ENCODE results near the gene FOXC1. TPM values are rescaled to one million over a fixed set of nuclear protein-coding genes. Genes with fewer than 3 reads are reported as not detected.

The FOXC1 gene
- polyA plus RNA-seq, 1 of the 3 experiments (the other 2 are of a cell fraction), result 4.3 TPM

DNA sequence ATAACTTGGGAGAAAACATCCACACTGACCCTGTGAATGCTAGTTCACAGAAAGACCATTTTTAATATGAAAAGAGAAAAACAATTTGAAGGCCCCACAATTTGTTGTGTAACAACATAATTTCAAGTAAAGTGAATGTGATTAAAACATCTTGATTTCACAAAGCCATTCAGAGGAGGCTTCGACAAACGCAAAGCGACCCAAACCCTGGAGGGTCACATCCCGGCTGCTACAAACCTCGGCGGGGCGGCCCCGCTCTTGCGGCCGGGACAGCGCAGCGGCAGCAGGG, 14.0 kb downstream of the FOXC1 start (continued):
- TF ChIP-seq, protein P1, sequence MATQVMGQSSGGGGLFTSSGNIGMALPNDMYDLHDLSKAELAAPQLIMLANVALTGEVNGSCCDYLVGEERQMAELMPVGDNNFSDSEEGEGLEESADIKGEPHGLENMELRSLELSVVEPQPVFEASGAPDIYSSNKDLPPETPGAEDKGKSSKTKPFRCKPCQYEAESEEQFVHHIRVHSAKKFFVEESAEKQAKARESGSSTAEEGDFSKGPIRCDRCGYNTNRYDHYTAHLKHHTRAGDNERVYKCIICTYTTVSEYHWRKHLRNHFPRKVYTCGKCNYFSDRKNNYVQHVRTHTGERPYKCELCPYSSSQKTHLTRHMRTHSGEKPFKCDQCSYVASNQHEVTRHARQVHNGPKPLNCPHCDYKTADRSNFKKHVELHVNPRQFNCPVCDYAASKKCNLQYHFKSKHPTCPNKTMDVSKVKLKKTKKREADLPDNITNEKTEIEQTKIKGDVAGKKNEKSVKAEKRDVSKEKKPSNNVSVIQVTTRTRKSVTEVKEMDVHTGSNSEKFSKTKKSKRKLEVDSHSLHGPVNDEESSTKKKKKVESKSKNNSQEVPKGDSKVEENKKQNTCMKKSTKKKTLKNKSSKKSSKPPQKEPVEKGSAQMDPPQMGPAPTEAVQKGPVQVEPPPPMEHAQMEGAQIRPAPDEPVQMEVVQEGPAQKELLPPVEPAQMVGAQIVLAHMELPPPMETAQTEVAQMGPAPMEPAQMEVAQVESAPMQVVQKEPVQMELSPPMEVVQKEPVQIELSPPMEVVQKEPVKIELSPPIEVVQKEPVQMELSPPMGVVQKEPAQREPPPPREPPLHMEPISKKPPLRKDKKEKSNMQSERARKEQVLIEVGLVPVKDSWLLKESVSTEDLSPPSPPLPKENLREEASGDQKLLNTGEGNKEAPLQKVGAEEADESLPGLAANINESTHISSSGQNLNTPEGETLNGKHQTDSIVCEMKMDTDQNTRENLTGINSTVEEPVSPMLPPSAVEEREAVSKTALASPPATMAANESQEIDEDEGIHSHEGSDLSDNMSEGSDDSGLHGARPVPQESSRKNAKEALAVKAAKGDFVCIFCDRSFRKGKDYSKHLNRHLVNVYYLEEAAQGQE (IDR thresholded peaks at IDR 0.05; ENCODE audit: low read depth, low read length), result no peak
- TF ChIP-seq GATA2 (CRISPR knock-in tag; IDR thresholded peaks at IDR 0.05), result no peak

GRCh38 chr6:1624058-1624850, 14.5 kb downstream of the FOXC1 start:
- Histone ChIP-seq H3K9ac (no peak overlapping the region), H3K9me3 (no peaks in the 10 kb centered on the region), H3K9me2 (no peaks in the 10 kb centered on the region), H3K4me3 (ENCODE audit: low read depth in 2 of 2, low read length in 1 of 2) (peak overlapping the region in 1 of 2 experiments; percentile 3; a peak in 1 of 4 replicates), H3K4me1 (ENCODE audit: control insufficient read depth in 1 of 2, insufficient read depth in 2 of 2, low read depth in 1 of 2, low read length in 1 of 2) (peaks cover 0 to 25% of the 10 kb centered on the region in 2 experiments; a peak in 2 of 4 replicates), H3K4me2 (peak overlapping the region; percentile 24; the same call in 1 of the 2 replicates), H3K79me2 (ENCODE audit: insufficient read depth) (no peaks in the 10 kb centered on the region), H3K27ac (ENCODE audit: low read depth in 2 of 2, low read length in 1 of 2) (no peak overlapping the region), H3K36me3 (replicated peaks in 1 of 2; ENCODE audit: control insufficient read depth in 1 of 2, insufficient read depth in 2 of 2, low read length in 1 of 2) (peaks cover 0 to 6% of the 10 kb centered on the region in 2 experiments), H4K20me1 (ENCODE audit: insufficient read depth) (no peaks in the 10 kb centered on the region), H3K27me3 (ENCODE audit: insufficient read depth) (no peaks in the 10 kb centered on the region), H3F3A (replicated peaks; ENCODE audit: insufficient read depth) (no peaks in the 10 kb centered on the region), H2AFZ (ENCODE audit: low read depth) (no peak overlapping the region)
- CTCF ChIA-PET, result no interaction called here
- POLR2A ChIA-PET, result no interaction called here
- no peak for DNase-seq
- no peak for TF ChIP-seq RAD21 (IDR thresholded peaks at IDR 0.05; ENCODE audit: low read length)
- TF ChIP-seq FOXM1 (IDR thresholded peaks at IDR 0.05; ENCODE audit: low read depth), result no peak
- TF ChIP-seq USF1 (IDR thresholded peaks at IDR 0.05; ENCODE audit: borderline replicate concordance, low read depth), result no peak
- TF ChIP-seq, protein P2, sequence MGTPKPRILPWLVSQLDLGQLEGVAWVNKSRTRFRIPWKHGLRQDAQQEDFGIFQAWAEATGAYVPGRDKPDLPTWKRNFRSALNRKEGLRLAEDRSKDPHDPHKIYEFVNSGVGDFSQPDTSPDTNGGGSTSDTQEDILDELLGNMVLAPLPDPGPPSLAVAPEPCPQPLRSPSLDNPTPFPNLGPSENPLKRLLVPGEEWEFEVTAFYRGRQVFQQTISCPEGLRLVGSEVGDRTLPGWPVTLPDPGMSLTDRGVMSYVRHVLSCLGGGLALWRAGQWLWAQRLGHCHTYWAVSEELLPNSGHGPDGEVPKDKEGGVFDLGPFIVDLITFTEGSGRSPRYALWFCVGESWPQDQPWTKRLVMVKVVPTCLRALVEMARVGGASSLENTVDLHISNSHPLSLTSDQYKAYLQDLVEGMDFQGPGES (IDR thresholded peaks at IDR 0.05; ENCODE audit: low read depth, low read length), result no peak
- no peak for TF ChIP-seq MEF2A (IDR thresholded peaks at IDR 0.05; ENCODE audit: borderline replicate concordance, low read depth)
- no peak for TF ChIP-seq CHD2 (IDR thresholded peaks at IDR 0.05; ENCODE audit: low read length, partially characterized antibody)
- 59% methylated on average over 45 of the region's 66 CpGs for WGBS (ENCODE audit: low lambda C conversion rate)

Data from SK-N-SH (cell line).